GM10847 (cell line): ENCODE data around the gene KNOP1.

Experiments
- POLR2A ChIP-seq: IDR thresholded peaks from 2 replicates; pipeline ENCODE4 v1.6.1; 2011; ENCODE audit not compliant: insufficient read length; ENCODE audit errors: extremely low read depth

KNOP1 gene, protein sequence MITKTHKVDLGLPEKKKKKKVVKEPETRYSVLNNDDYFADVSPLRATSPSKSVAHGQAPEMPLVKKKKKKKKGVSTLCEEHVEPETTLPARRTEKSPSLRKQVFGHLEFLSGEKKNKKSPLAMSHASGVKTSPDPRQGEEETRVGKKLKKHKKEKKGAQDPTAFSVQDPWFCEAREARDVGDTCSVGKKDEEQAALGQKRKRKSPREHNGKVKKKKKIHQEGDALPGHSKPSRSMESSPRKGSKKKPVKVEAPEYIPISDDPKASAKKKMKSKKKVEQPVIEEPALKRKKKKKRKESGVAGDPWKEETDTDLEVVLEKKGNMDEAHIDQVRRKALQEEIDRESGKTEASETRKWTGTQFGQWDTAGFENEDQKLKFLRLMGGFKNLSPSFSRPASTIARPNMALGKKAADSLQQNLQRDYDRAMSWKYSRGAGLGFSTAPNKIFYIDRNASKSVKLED

DNA sequence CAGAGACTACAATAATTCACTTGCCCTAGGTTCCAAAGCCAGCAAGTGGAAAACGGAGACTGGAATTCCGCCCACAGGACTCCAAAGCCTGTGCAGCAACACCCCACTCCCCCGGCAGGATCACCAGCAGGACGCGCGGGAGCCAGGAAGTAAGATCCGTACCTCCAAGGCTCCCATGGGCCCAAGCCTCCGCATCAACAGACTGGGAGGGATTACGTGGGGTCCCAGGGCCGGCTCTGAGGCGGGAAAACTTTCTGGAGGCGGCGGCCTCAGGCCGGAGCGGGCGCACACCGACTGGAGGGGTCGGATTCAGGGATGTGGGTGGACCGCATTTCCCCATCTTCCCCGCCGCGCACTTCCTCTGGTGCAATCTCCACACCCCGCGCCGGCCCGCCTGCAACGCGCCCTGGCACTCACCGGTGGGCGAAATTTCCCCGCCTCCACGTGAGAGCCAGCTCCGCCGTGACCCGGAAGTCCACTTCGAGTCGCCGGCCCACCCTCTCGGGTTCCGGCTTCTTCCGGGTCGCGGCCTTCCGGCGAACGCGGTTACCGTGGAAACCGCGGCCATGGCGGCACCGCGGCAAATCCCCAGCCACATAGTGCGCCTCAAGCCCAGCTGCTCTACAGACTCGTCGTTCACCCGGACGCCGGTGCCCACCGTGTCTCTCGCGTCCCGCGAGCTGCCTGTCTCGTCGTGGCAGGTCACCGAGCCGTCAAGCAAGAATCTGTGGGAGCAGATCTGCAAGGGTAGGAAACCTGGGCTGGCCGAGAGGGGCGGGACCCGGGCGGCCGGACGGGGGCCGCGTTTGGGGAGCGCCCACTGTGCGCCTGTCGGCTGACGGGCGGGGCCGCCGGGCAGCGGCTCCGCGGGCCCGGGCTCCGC, at the start of gene KNOP1, which contains the start of gene IQCK:
TSS of gene KNOP1 (minus strand) at position 487 of the 883 bp plus-strand sequence. CDS start 3,192 bp downstream, outside the sequence.
TSS of gene IQCK (plus strand) at position 531 of the 883 bp plus-strand sequence. CDS start at position 567, 36 bp downstream.
- TF ChIP-seq POLR2A, result peak; percentile 56

DNA sequence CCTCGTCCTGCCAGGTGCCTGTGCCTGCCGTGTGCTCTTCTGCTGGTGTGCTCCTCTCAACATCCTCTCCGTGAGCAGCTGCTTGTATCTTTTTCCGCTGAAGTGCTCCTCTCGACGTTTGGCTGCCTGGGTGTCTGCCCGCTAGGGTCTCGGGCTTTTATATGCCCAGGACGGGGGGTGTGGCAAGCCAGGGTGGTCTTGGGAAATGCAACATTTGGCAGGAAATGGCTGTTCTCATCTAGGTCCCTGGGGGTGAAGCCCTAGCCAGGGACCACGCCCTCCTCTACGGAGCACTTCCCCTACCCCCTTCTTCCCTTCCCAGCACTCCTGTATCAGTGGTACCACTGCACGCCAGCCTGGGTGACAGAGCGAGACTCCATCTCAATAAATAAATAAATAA, 49.5 kb upstream of the KNOP1 start:
- no peak for TF ChIP-seq POLR2A

DNA sequence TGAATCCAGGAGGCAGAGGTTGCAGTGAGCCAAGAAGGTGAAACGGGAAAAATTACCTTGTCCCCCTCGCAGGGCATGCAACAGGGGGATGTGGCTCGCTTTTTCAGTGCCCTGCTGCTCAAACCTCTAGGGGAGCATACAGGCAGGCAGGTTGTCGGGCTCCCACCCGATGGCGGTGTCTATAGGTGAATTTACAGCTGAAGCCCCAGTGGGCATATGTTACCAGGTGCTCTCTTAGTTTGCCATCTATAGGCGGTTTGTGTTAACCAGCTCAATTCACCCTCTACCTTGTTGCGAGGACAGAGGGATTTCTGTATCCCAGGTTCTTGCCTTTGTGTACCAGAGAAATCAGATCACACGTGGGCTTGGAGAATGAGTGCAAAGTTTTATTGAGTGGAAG, 49.0 kb upstream of the KNOP1 start:
- TF ChIP-seq POLR2A, result no peak

DNA sequence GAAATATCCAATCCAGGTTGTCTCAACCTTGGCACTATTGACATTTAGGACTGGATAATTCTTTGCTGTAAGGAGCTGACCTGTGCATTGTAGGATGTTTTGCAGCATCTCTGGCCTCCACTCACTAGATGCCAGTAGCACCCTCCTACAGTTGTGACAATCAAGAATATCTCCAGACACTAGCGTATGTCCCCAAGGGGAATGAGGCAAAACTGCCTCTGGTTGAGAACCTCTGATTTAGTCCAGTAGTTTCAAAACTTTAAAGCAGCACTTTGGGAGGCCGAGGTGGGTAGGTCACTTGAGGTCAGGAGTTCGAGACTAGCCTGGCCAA, 48.5 kb upstream of the KNOP1 start:
- TF ChIP-seq POLR2A, result no peak

DNA sequence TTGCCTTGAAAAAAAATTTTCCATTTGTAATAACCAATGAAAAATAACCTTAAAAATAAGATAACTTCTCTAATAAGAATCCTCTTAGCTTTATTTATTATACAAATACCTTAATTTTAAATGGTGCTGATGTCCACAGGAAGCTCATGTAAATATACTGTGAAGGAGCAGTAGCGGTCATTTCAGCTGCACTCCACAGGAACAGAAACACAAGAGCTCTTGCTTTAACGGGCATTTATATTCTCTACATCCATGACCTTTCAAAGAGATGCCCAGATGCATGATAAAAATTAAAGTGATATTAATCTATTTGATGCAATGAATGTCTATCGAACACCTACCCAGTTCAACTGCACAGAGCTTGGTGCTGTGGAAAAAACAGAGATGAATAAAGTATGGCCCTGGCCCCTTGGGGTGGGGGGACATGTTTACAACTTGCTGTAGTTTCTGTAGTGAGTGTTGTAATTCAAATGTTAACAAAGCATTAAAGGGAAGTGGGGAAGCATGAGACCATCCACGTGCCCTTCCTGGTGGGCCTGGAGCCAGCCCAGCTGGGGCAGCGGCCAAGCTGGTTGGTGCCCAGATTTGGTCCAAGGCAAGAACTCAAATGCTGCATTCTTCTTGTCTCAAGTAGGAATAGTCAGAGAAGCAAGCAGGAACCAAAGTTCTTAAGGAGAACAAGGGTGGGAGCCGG, 48.0 kb upstream of the KNOP1 start:
- TF ChIP-seq POLR2A, result no peak

DNA sequence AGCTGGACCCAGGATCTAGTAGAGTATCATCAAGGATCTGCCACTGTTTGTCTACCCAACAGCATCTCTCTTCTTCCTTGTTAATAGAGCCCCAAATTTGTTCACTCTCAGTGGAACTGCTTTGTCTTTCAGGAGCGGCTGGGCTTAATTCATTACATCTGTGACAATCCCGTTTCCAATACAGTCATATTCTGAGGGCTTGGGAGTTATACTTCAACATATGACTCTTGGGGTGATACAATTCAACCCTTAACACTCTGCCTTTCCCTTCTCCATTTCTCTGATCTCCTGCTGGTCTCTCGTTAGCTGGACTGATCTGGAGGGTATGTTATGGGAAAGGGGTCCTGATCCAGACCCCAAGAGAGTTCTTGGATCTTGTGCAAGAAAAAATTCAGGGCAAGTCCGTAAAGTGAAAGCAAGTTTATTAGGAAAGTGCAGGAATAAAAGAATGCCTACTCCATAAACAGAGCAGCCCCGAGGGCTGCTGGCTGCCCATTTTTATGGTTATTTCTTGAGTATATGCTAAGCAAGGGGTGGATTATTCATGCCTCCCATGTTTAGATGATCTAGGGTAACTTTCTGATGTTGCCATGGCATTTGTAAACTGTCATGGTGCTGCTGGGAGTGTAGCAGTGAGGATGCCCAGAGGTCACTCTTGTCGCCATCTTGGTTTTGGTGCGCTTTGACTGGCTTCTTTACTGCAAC, 42.5 kb upstream of the KNOP1 start:
- TF ChIP-seq POLR2A, result no peak

DNA sequence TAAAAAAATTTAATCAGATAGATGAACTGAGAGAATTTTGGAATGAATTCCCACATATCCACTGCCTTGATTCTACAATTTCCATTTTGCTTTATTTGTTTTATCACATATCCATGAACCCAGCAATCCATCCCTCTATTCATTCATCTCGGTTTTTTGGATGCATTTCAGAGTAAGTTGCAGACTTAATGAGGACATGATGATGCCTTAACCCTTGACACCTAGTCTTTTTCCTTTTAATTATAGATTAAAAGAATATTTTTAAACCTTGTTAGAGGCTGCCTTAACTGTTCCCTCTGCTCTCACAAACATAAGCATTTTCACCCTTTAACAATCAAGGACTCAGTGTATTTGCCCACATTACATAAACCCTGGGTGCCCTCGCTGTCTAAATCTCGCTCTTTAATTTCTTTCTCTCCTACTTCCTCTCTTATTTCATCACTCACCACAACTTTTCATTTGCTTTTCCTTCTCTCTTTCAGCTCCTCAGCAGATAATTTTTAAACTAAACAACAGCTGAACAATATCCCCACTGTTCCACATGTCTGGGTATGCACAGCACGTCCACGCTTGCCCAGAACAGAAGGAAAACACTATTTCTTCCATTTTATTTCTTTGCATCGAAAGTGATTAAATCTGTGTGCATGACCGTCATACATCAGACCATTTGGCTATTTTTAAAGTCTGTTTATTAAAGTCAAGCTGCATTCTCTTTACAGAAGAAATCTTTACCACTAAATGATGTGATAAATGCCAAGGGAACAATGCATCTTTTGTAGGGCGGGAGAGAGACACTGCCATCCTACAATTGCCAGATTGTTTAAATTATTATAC, 40.0 kb upstream of the KNOP1 start:
- no peak for TF ChIP-seq POLR2A

DNA sequence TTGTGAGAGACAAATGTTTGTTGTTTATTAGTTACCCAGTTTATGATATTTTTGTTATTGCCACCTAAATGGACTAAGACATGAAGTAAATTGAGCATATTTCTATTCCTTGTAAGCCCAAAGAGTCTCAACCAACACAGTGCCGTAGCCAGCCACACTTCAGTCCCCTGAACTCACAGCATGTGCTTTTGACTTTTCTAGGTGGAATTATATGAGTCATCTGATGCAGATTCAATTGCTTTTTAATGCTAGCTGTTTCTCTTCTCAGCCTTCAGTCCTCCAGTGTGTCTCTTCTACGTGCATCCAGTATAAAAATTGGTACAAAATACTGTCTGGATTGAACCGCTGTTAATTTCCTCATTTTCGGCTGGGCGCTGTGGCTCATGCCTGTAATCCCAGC, 39.0 kb upstream of the KNOP1 start:
- no peak for TF ChIP-seq POLR2A

DNA sequence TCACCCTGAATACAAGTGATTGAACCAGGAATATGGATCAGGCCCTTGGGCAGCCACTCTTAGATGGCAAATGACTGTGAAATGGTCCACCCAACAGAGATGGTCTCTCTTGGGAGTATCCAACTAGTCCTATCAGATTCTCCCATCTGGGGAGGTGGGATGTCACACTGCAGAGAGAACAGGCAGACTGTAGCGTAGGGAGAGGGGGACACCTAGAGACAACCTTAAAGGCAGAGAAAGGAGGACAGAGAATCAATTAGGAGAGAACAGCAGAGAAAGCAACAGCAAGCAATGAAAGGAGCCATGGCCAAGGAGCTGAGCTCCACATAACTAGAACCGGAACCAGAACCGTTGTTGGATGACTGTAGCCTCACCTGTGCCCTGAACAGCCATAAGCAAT, 37.2 kb upstream of the KNOP1 start:
- no peak for TF ChIP-seq POLR2A

DNA sequence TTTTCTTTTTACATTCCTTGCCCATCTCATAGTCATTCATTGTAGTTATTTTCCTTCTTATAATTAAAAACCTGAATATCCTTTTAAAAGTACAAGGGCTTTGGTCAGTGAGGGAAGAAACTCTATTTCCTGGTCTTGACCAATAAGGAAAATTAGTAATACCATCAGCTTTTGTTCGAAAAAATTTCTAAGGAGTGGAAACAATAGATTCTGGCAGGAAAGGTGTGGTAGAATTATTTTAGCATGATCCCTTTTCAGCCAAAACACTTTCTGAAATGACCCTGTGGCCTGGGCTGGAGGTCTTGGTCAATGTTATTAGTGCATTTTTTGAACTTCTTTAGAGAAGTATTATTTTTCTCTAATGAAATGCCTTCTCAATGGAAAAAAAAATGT, 36.6 kb upstream of the KNOP1 start:
- no peak for TF ChIP-seq POLR2A

DNA sequence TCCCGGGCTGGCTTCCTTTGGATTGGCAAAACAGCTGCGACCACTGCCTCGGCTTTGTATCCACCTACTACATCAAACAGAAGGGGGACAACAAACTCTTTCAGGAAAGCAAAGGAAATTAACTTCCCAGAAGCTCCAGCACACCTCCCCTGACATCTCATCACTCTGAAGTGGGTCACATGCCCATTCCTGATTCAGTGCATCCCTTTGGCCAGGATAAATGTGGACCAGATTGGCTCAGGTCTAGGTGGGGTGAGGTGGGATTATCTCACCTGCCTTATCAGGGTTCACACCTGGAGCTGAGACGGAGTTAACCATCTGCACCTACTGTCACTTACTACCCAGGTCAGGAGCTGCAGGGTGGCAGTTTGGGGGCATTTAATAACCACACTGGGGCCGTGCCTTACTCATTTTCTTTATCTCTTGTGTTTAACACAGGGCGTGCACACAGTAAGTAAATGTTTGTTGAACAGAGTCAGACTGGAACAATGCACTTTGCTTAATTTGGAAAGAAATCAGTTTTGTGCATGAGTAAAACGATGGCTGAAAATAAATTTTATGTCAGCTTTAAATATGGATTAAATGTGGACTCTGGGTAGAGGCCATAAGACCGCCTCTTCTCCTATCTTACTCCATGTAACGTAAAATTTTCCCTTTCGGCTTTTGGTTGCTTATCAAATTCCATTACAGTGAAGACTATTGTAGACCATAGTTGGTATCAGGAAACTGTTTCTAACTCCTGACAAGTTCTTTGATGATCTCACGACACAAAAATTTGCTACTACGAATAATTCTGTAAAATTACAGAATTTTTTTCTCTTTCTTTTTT, 36.0 kb upstream of the KNOP1 start:
- TF ChIP-seq POLR2A, result no peak

DNA sequence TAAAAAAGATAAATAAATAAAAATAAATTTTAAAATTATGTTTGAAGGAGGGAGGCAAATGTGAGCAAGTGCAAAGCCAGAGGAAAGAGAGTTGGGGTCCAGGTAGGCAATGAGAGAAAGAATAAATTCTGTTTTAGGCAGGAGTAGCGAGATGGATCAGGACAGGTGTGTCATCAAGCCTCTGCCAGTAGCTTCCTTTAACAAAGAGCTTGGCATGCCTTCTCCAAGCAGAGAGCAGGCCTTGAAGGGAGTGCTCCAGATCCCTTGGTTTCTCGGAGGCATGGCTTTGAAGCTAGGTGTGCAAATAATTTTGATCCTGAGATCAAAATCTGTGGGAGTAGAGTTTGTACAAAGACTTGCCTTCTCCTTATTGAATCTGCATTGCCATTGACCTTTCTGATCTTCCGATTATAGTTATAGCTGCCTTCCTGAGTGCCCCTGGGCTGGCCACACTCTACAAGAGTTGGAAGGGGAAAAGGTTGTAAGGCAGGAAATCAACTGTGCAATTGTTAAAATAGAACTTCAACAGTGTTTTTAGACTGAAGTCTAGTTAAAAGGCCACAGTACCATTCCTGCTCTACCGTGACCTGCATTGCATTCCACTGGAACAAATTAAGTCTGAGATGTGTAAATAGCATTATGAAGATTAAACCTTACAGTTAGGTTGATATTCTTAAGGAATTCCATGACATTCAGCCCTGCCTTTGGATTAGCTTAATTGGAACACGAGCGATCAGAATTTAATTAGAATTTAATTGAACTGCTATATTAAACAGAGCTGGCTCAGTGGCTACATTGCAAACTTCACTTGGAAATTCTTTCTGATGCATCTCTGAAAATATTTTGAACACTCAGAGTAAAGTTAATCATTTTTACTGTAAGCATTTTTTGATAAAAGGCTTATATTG, 33.7 kb upstream of the KNOP1 start:
- TF ChIP-seq POLR2A, result no peak

DNA sequence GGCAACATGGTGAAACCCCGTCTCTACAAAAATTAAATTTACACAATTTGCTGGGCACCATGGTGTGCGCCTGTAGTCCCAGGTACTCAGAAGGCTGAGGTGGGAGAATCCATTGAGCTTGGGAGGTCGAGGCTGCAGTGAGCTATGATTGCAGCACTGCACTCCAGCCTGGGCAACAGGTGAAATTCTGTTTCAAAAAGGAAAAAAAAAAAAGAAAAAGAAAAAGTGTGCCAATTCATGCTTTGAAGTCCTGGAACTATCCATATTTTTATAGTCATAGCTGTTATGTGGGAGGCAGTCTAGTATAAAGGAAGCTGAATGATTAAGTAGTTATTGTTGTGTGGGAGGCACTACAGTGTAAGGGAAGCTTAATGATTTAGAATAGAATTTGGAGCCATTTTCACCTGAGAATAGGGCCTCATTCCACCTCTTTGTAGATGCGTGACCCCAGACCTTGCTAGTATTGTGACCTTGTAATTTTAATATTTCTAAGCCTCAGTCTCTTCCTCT, 31.6 kb upstream of the KNOP1 start:
- no peak for TF ChIP-seq POLR2A
